ENCODE results near the gene MAD1L1.

MAD1L1 gene

DNA sequence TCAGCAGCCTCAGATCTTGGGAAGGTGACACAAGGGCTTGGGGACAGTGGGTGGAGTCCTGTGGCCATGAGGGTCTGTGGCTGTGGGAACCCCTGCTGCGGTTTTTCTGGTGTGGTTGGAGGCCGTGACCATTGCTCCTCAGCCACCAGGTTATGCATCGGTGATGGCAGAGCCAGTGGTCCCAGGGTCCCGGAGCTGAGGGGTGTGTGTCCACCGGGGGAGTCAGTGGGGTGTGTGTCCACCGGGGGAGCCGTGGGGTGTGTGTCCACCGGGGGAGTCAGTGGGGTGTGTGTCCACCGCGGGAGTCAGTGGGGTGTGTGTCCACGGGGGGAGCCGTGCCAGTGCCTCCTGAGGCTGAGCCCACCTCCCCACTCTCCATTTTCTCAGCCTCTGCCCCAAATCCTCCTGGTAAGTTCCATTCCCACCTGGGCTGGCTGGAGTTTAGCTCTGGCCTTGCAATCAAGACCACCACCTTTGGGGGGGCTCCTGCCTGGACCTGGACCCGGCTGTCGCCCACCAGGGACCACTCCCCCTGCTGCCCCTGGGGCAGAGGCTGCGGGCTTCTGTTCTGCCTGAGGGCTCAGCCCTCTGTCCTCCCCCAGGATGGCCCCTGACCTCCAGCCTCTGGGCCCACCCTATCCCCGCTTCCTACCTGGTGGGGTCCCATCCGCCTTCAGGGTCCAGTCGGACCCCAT is 419.2 kb downstream of the MAD1L1 start:
- FAIRE-seq (no peak), DNase-seq (ENCODE audit: low spot score) (no peak)

DNA sequence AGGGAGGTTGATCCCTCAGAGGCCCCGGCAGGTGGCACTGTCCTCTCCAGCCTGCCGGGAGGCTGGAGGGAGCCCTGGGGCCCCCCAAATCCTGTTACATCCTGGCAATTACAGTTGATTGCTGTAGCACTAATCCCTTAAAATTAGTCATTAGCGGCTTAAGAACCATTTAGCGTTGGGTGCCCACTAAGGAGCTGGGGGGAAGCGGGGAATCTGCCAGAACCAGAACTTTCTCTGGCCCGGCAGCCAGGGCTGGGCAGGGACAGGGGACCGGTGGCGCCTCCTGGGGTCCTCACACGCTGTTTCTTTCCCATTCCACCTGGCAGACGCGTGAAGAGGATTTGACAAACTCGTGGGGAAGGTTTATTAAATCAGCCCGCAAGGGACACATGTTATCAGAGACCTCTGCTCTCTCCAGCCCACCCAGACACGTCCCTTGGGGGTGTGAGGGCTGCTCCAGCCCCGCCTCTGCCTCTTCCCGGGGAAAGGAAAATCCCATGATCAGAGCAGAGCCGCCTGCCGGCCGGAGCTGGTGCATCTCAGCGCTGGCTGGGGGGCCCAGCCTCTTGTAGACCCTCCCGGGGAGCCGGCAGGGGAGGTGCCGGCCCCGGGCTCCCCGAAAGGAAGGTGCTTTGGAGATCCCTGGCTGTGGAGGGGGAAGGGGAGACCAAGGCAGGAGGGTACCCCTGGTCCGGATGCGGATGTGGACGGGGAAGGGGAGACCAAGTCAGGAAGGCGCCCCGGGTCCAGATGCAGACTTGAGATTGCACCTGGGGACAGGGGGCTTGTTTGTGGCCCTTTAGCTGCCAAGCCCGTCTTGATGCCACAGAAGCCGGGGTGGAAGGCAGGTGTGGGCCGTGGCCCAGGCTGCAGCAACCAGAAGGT is 420.0 kb downstream of the MAD1L1 start:
- DNase-seq (ENCODE audit: low spot score) = peak; percentile 64
- peak; percentile 92 for FAIRE-seq

DNA sequence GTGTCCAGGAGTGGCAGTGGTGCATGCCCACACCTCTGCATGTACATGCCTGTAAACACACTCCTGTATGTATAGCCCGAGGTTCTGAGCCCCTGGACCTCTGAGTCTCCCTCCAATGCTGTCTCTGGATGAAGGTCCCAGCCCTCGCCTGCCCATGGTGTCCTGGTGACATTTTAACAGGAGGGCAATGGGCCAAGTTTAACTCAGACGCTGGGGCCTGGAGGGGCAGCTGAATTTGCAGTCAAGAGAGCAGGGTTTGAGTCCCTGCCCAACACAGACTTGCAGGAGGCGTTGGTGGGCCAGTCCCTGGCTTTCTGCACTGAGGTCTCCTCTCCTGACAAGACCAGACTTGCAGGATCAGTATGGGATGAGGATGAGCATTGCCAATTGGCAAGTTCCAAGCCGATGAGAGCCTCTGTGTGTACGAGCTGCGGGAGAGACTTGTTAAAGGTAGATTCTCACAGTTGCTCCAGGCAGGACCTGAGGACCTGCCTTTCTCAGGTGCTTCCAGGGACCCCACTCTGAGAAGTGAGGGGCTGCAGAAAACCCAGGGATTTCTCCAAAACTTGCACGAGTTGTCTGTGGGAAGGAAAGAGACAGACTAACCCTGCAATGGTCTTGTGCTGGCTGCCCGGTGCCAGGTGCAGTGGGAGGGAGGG is 420.8 kb downstream of the MAD1L1 start:
- FAIRE-seq (peak; percentile 48), DNase-seq (ENCODE audit: low spot score) (no peak)

DNA sequence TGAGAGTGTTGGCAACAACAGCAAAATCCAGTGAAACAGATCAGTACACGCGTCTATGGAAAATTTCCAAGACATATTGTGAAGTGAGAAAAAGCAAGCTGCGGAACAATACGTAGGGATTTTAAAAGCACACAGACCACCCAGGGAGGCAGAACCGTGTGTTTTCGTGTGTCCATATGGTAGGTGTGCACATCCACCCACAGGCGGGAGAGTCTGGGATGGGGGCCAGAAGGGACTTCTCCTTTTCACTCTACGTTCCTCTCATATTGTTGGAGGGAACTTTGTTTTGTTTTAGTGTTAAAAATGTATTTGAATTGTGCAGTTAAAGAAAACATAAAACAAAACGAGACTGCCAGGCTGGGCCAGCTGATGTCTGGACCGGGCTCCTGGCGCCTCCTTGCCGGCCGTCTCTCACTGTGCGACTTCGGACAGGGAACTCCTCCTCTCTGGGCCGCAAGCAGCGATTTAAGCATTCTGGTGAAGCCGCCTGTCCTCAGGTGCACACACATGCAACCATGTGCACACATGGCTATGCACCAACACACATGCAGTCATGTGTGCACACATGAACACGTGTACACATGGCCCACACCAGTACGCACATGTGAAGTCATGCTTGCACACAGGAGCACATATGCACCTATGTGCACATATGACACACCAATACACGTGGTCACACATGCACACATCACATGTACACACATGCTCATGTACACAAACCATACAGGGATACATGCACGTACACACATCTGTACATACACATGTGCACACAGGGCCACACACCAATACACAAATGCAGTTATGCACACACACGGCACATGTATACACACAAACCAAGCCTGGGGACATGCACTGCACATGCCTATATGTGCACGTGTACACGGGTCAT is 421.5 kb downstream of the MAD1L1 start:
- DNase-seq (ENCODE audit: low spot score) (no peak), FAIRE-seq (peak; percentile 100)

DNA sequence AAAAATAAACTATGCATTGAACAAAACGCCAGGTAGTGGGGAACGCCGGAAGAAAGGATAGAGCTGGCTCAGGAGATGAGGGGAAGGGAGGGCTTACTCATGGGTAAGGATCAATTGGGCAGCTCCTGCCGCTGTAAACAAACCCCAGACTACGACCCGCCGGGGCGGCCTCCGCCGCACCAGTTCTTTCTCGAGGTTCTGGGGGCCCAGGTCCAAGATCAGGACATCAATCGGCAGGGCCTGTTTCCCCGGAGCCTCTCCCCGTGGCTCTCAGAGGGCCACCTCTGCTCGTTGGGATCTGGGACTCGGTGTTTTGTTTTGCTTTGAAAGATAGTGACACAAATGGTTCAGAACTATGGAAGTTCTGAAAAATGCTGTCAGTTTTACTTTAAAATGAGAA is 422.2 kb downstream of the MAD1L1 start:
- DNase-seq (ENCODE audit: low spot score) (no peak), FAIRE-seq (no peak)

DNA sequence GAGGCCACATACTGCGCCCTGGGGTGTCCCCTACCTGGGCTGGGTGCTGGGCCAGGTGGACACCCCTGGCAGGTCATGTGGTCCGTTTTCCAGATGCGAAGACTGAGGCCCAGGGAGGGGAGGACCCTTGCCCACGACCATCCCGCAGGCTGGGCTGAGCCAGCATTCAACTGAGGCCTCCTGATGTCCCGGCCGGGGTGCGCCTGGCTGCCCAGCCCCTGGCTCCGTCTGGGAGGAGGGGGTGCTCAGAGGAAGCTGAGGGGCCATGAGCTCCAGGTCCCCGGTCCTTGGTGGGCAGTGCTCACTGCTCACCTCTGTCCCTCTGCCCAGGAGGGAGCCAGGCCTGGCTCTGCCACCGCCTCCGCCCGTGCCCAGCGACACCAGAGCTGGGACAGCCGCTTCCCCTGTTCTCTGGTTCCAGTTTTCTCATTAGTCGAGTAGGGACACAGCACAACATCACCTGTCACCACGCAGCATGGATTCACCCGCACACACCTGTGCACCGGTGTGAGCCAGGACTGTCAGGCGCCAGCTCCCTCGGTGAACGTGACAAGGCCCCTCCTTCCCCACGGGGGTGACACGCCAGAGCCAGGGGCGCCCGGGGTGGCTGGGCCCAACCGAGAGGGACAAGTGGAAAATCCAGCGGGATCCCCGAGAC is 423.0 kb downstream of the MAD1L1 start:
- DNase-seq (ENCODE audit: low spot score) (no peak), FAIRE-seq (no peak)

DNA sequence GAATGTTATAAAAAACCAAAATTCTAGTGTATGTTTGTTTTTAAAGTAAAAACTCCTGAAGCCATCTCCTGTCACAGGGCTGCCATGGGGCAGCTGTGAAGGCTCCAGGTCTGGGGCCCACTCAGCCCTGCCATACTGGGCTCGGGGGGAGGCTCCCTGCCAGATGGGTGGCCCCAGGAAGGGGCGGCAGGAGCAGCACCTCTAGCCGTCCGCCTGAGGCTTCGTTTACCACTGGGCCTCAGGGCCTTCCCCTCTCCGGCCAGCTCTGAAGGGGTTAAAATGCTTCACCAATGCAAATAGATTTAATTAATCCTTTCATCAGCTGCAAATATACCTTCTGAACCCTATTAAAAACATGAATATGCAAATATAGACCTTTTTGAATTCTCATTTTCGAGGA is 423.7 kb downstream of the MAD1L1 start:
- DNase-seq (ENCODE audit: low spot score) = no peak
- FAIRE-seq = no peak

DNA sequence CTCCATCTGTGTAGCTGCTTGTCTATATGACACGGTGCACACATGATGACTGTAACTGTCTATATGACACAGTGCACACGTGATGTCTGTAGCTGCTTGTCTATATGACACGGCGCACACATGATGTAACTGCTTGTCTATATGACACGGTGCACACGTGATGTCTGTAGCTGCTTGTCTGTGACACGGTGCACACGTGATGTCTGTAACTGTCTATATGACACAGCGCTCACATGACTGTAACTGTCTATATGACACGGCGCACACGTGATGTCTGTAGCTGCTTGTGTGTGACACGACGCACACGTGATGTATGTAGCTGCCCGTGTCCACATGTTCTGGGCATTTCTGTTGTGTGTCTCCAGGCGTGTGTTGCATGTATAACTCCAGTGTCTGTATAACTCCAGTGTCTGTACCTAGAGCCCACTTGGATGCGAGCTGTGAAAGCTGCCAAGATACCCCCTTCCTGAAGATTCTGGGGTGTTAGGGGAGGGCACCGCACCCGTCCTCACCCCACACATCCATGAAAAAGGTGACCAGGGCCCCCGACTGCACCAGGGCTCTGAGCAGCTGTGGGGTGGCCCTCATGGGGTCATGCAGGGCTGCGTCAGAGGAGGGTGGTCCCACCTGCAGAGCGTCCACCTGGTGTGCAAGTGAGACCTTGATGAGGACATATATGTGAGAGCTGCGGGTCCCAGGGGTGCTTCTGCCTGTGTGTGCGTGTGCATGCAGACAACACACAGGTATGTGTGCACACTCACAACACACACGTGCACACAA is 424.7 kb downstream of the MAD1L1 start:
- DNase-seq (ENCODE audit: low spot score) (no peak), FAIRE-seq (peak; percentile 100)

DNA sequence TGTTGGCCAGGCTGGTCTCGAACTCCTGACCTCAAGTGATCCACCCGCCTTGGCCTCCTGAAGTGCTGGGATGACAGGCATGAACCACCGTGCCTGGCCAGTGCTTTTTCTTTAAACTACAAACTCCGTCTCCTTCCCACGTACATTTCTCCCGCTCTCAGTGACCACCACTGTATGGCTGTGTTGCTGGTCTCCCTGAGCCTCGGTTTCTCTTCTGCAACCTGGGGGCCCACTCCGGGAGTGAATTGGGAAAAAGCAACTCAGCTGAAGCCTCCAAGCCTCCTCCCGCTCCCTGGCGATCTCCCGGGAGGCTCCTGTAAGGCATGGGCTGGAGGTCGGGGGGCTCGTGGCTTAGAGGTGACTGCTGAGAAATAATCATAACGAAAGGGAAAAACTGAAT is 426.4 kb downstream of the MAD1L1 start:
- FAIRE-seq = peak; percentile 66
- no peak for DNase-seq (ENCODE audit: low spot score)

DNA sequence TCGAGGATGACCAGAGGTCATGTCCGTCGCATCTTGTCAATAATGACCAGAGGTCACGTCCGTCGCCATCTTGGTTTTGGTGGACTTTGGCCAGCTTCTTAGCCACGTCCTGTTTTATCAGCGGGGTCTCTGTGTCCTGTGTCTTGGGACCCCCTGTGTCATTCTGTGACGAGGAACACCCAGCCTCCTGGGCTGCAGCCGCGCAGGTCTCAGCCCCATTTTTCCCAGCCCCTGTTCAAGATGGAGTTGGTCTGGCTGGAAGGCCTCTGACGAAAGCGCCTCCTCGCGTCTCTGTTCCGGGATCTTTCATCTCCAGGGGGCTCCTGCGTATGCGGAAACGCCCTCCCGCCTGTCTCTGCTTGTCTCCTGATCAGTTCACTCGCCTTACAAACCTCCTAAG is 428.4 kb downstream of the MAD1L1 start:
- no peak for DNase-seq (ENCODE audit: low spot score)
- FAIRE-seq = peak; percentile 71

DNA sequence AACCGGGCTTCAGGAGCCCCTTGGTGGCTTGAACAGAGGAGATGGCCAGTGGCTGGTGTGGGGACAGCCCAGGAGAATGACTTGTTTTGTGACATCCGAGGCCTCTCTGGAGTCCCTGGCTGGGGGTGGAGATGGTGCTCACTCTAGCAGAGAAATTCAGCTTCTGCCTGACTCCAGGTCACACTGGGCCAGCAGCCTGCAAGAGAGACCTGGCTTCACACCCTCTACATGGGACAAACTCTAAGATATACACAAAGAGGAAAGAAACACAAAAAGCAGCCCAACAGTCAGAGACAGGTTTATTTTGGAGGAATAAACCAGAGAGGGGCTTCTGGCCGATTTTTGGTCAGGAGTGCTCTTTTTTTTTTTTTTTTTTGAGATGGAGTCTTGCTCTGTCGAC is 429.8 kb downstream of the MAD1L1 start:
- FAIRE-seq (no peak), DNase-seq (ENCODE audit: low spot score) (no peak)

DNA sequence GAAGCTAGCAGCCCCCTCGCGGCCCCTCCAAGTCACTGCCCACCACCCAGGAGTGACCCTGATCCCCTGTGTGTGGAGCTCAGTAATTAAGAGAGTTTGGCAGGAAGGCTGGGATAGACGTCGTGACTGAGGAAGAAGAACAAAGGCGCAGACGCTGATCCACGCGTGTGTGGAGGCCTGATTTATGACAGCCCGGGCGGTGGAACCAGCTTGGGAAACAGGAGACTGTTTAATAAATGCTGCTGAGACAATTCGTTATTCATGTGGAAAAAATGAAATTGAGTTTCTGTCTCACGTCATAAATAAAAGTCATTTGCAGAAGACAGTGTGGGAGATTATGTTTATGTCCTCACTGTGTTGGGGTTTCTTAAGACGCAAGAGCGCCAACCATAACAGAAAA is 431.8 kb downstream of the MAD1L1 start:
- DNase-seq (ENCODE audit: low spot score) (no peak), FAIRE-seq (peak; percentile 52)

DNA sequence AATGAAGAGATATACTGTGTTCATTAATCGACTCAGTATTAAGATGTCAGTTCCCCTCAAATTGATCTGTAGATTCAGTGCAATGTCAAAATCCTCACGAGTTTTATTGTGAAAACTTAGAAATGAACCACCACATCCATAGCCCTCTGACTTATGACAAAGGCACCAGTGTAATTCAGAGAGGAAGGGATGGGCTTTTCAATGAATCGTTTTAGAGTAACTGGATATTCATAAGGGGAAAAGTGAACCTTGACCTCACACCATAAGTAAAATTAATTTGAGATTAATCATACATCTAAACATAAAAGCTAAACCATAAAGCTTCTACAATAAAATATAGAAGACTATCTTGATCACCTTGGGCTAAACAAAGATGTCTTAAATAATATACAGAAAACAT is 434.6 kb downstream of the MAD1L1 start:
- no peak for FAIRE-seq
- DNase-seq (ENCODE audit: low spot score) = no peak

DNA sequence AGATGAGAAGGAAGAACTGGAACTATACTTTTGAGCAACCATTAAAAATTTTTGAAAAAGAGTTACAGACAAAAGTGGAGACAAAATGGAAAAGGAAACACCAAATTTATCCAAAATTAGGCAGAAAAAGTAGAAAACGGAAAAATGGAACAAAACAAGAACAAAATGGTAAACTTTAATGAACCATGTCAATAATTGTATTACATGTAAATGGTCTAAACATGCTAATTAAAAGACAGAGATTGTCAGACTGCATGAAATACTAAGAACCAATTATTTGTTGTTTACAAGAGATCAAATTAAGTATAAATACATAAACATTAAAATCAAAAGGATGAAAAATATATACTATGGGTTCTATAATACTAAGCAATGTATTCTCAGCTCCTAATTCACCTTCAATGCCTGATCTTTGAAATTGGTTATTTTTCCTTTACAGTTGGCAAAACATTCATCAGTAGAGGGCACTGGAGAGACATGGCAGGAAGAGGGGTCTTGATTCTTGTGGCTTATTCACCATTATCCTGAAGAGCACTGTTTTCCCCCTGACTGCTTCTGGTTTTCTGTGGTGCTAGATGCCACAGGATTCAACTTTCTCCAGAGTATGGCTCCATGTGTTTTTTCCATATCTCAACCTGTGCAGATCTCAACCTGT is 437.7 kb downstream of the MAD1L1 start:
- FAIRE-seq (no peak), DNase-seq (ENCODE audit: low spot score) (no peak)

DNA sequence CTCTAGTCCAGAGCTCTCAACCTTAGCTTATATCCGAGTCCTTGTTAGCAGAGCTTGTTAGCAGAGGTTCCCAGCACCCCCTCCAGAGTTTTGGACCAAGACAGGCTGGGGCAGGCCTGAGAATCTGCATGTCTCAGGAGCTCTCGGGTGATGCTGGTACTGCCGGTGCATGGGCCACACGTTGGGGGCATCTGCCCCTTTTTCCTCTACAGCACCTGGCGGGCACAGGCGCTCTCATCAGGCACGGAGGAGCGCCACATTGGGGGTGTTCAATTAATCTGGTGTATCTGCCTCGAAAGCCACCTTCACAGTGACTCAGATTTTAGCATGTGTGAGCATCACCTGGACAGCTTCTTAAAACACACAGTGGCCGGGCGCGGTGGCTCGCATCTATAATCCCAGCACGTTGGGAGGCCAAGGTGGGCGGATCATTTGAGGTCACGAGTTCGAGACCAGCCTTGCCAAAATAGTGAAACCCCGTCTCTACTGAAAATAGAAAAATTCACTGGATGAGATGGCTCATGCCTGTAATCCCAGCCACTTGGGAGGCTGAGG is 445.0 kb downstream of the MAD1L1 start:
- no peak for DNase-seq (ENCODE audit: low spot score)
- peak; percentile 5 for FAIRE-seq

DNA sequence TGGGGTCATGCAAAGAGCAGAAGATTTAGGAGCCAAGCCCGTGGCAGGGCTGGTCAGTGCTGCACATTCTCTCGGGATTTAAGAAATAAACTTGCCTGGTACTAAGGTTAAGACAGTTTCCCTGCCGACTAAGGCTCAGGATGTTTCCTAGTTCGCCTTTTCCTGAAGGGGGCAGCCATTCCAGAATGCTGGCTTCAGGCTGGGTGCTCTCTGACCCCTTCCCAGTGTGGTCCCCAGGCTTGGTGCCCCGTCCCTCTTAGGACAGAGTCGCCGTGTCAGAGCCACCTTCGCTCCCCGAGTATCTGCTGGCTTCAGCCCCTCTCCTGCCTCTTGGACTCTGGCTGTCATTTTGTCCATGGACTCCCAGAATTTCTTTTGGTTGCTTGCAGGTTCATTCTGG is 445.5 kb downstream of the MAD1L1 start:
- FAIRE-seq = no peak
- no peak for DNase-seq (ENCODE audit: low spot score)

DNA sequence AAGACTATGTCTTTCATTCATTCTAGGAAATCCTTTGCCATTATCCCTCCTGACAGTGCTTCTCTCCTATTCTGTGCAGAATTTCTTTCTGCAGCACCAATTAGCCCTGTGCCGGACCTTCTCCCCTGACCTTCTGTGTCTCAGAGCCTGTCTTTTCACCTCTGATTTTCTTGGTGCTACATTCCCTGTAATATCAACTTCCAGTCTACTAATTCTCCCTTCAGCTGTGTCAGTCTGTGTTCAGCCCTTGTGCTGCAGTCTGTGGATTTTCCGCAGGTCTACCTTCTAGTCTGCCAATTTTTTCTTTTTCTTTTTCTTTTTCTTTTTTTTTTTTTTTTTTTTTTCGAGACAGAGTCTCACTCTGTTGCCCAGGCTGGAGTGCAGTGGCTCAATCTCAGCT is 446.9 kb downstream of the MAD1L1 start:
- no peak for DNase-seq (ENCODE audit: low spot score)
- FAIRE-seq = no peak

DNA sequence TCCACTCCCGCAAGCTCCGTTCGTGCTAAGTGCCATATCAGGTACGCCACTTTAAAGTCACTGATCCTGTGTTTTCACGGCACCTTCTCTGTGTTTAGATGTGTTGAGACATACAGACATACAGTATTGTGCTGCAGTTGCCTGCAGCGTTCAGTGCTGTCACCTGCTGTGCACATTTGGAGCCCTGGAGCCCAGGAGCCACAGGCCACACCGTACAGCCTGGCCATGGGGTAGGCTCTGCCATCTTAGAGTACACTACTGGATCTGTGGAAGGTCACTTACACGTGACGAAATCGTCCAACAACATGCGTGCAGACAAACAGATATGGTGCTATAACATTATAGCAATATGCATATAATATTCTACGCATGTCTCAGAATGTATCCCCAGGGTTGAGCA is 451.4 kb downstream of the MAD1L1 start:
- DNase-seq (ENCODE audit: low spot score) (no peak), FAIRE-seq (peak; percentile 95)

DNA sequence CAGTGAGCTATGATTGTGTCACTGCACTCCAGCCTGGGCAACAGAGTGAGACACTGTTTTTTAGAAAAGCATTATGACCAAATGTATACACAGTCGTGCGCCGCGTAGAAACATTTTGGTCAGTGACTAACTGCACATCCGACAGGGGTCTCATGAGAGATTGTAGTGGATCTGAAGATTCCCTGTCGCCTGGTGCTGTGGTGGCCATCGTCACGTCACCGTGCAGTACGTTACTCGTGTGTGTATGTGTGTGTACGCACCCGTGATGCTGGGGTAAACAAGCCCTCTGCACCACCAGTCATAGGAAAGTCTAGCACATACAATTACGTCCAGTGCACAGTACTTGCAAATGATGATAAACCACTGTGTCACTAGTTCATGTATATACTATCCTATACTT is 453.3 kb downstream of the MAD1L1 start:
- peak; percentile 99 for FAIRE-seq
- no peak for DNase-seq (ENCODE audit: low spot score)

Data from urothelium cell line (cell line).